Mesothelial cell of epicardium (in vitro differentiated cells): ENCODE results near the gene HLA-DPA1. TPM values are rescaled to one million over a fixed set of nuclear protein-coding genes. Genes with fewer than 3 reads are reported as not detected.

Experiments
- DNase-seq, 2 experiments: peaks; one replicate each; pipeline ENCODE4 v3.0.0; 2021; ENCODE audit warnings: low spot score in 2 of 2; ENCODE audit not compliant: unreplicated experiment in 2 of 2
- H3K27ac Mint-ChIP-seq: 2 replicates; pipeline ENCODE4 v1.8.0; 2021; ENCODE audit warnings: mixed read lengths
- H3K27me3 Mint-ChIP-seq: 2 replicates; pipeline ENCODE4 v1.8.0; 2021; ENCODE audit warnings: low read depth, mixed read lengths
- H3K36me3 Mint-ChIP-seq: 2 replicates; pipeline ENCODE4 v1.8.0; 2021; ENCODE audit warnings: mixed read lengths
- H3K4me1 Mint-ChIP-seq: 2 replicates; pipeline ENCODE4 v1.8.0; 2021; ENCODE audit warnings: mixed read lengths
- H3K4me3 Mint-ChIP-seq: 2 replicates; pipeline ENCODE4 v1.8.0; 2021; ENCODE audit warnings: mild to moderate bottlenecking, moderate library complexity, mixed read lengths
- H3K9me3 Mint-ChIP-seq: 2 replicates; pipeline ENCODE4 v1.8.0; 2021; ENCODE audit warnings: mixed read lengths
- CTCF ChIP-seq: fragments of 200-600 bp; sonication (generic); IDR thresholded peaks from one replicate; pipeline ENCODE4 v1.5.0; 2021; ENCODE audit warnings: antibody characterized with exemption; ENCODE audit not compliant: unreplicated experiment
- total RNA-seq: library from RNA; stranded (reverse); gene quantifications from 3 replicates; pipeline ENCODE4 v1.2.1, GENCODE V29; 2021

Gene HLA-DPA1
- total RNA-seq, 1 donor from 2014 or later, result 2.2 TPM

GRCh38 chr6:33049323-33050013, 24.0 kb downstream of the HLA-DPA1 start:
- no peak for TF ChIP-seq CTCF
- DNase-seq, result no peak
- Mint-ChIP-seq H3K27ac (no peak overlapping the region), H3K4me1 (no peaks in the 10 kb centered on the region), H3K27me3 (peaks cover 54% of the 10 kb centered on the region), H3K9me3 (peaks cover 19% of the 10 kb centered on the region), H3K36me3 (no peaks in the 10 kb centered on the region), H3K4me3 (no peak overlapping the region)

GRCh38 chr6:33040157-33040556, 33.3 kb downstream of the HLA-DPA1 start:
- H3K36me3 Mint-ChIP-seq, result no peaks in the 10 kb centered on the region
- no peak overlapping the region for H3K4me3 Mint-ChIP-seq
- H3K27me3 Mint-ChIP-seq, result peaks cover 72% of the 10 kb centered on the region
- no peak for DNase-seq
- no peaks in the 10 kb centered on the region for H3K4me1 Mint-ChIP-seq
- no peak overlapping the region for H3K27ac Mint-ChIP-seq
- no peak for TF ChIP-seq CTCF
- H3K9me3 Mint-ChIP-seq, result peaks cover 21% of the 10 kb centered on the region

GRCh38 chr6:33036535-33036934, 36.9 kb downstream of the HLA-DPA1 start:
- H3K36me3 Mint-ChIP-seq, result no peaks in the 10 kb centered on the region
- no peaks in the 10 kb centered on the region for H3K4me1 Mint-ChIP-seq
- H3K4me3 Mint-ChIP-seq, result no peak overlapping the region
- TF ChIP-seq CTCF, result no peak
- peaks cover 78% of the 10 kb centered on the region for H3K27me3 Mint-ChIP-seq
- peaks cover 17% of the 10 kb centered on the region for H3K9me3 Mint-ChIP-seq
- H3K27ac Mint-ChIP-seq, result no peak overlapping the region
- no peak for DNase-seq

- no peaks in the 10 kb centered on the region for H3K36me3 Mint-ChIP-seq
- DNase-seq, result no peak
- no peak overlapping the region for H3K4me3 Mint-ChIP-seq
- no peak for TF ChIP-seq CTCF
- H3K27ac Mint-ChIP-seq, result no peak overlapping the region
- peaks cover 82% of the 10 kb centered on the region for H3K27me3 Mint-ChIP-seq
- H3K4me1 Mint-ChIP-seq, result peaks cover under 1% of the 10 kb centered on the region
- H3K9me3 Mint-ChIP-seq, result peaks cover 17% of the 10 kb centered on the region
These were observed 38.9 kb downstream of the HLA-DPA1 start for GRCh38 chr6:33034554-33034953.

- H3K36me3 Mint-ChIP-seq, result no peaks in the 10 kb centered on the region
- peaks cover 8% of the 10 kb centered on the region for H3K9me3 Mint-ChIP-seq
- peaks cover 6% of the 10 kb centered on the region for H3K4me1 Mint-ChIP-seq
- H3K4me3 Mint-ChIP-seq, result no peak overlapping the region
- DNase-seq, result no peak
- H3K27me3 Mint-ChIP-seq, result peaks cover 76% of the 10 kb centered on the region
- H3K27ac Mint-ChIP-seq, result no peak overlapping the region
- TF ChIP-seq CTCF, result no peak
These were observed 43.2 kb downstream of the HLA-DPA1 start for GRCh38 chr6:33030245-33030644.
